H1 (cell line): Measurements from ENCODE around the gene ACHE.

Experiments
- ASH2L ChIP-seq: fragments of 200-600, 300-600 bp; sonication (generic); IDR thresholded peaks from one replicate; pipeline ENCODE4 v1.7.1; 2017; ENCODE audit warnings: low read length
- CHD2 ChIP-seq: IDR thresholded peaks from 2 replicates; pipeline ENCODE4 v1.6.1; 2012; ENCODE audit warnings: low read length, improper control_type of control experiment
- CREB1 ChIP-seq: IDR thresholded peaks from 2 replicates; pipeline ENCODE4 v1.6.1; 2012; ENCODE audit warnings: inconsistent platforms
- EP300 ChIP-seq, 2 experiments: IDR thresholded peaks; 1 replicate in 1 of 2; 2 replicates in 1 of 2; pipeline ENCODE4 v1.6.1; 2011 to 2012; ENCODE audit warnings: low read depth in 2 of 2, low read length in 2 of 2, mild to moderate bottlenecking in 2 of 2, borderline replicate concordance in 1 of 2, inconsistent platforms in 1 of 2, moderate library complexity in 1 of 2
- EZH2 ChIP-seq: fragments of 200-600 bp; sonication (generic); IDR thresholded peaks from 2 replicates; pipeline ENCODE4 v1.7.1; 2012; ENCODE audit warnings: low read depth, mild to moderate bottlenecking, moderate library complexity, low read length, inconsistent platforms; ENCODE audit not compliant: severe bottlenecking
- HDAC2 ChIP-seq, 2 experiments: fragments of 300-600 bp in 1 of 2; sonication (generic) in 1 of 2; IDR thresholded peaks; 2 replicates each; pipeline ENCODE4 v1.6.1; 2011 to 2012; ENCODE audit warnings: low read depth in 2 of 2, low read length in 2 of 2, mild to moderate bottlenecking in 2 of 2, moderate library complexity in 2 of 2, borderline replicate concordance in 1 of 2, inconsistent platforms in 1 of 2
- POLR2A ChIP-seq, 2 experiments: IDR thresholded peaks; 1 replicate in 1 of 2; 2 replicates in 1 of 2; pipeline ENCODE4 v1.6.1; 2011; ENCODE audit warnings: low read depth in 2 of 2, low read length in 2 of 2, mild to moderate bottlenecking in 2 of 2; ENCODE audit errors: control extremely low read depth in 1 of 2
- POLR2AphosphoS5 ChIP-seq: IDR thresholded peaks from 2 replicates; pipeline ENCODE4 v1.6.1; 2011; ENCODE audit warnings: low read depth, low read length
- RFX5 ChIP-seq: IDR thresholded peaks from 2 replicates; pipeline ENCODE4 v1.6.1; 2011; ENCODE audit warnings: low read depth, low read length, improper control_type of control experiment, borderline replicate concordance
- TAF1 ChIP-seq: IDR thresholded peaks from 2 replicates; pipeline ENCODE4 v1.6.1; 2011; ENCODE audit warnings: mild to moderate bottlenecking, low read depth, low read length
- TCF12 ChIP-seq: IDR thresholded peaks from 2 replicates; pipeline ENCODE4 v1.6.1; 2011; ENCODE audit warnings: low read depth, mild to moderate bottlenecking, low read length
- TF ChIP-seq, protein P1 (sequence below), 3 experiments: IDR thresholded peaks; 1 replicate in 2 of 3; 2 replicates in 1 of 3; pipeline versions ENCODE4 v1.5.1 to v1.6.1; 2011; ENCODE audit warnings: low read length in 3 of 3, mild to moderate bottlenecking in 3 of 3, inconsistent platforms in 2 of 3, low read depth in 1 of 3, moderate library complexity in 1 of 3; ENCODE audit not compliant: insufficient read depth in 1 of 3; ENCODE audit errors: control extremely low read depth in 1 of 3
- TF ChIP-seq, protein P2 (sequence below): IDR thresholded peaks from 2 replicates; pipeline ENCODE4 v1.6.1; 2011; ENCODE audit warnings: low read length, improper control_type of control experiment

DNA sequence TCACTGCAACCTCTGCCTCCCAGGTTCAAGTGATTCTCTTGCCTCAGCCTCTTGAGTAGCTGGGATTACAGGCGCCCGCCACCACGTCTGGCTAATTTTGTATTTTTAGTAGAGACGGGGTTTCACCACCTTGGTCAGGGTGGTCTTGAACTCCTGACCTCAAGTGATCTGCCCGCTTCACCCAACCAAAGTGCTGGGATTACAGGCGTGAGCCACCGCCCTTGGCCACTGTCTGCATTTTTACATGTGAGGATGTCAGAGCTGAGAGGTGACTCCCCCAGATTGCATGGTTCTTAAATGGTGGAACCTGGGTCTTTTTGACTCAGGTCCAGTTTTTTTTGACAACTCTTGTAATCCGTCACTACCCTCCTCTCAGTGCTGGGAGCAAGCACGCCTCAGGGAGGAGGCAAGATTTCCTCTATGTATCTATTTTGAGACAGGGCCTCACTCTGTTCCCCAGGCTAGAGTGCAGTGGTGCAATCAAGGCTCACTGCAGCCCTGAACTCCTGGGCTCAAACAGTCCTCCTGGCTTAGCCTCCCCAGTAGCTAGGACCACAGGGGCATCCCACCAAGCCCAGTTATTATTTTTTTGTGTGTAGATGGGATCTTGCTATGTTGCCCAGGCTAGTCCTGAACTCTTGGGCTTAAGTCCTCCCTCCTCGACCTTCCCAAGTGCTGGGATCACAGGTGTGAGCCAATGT lies 21.9 kb downstream of the ACHE start:
- TF ChIP-seq ASH2L, result no peak
- TF ChIP-seq, protein P1, sequence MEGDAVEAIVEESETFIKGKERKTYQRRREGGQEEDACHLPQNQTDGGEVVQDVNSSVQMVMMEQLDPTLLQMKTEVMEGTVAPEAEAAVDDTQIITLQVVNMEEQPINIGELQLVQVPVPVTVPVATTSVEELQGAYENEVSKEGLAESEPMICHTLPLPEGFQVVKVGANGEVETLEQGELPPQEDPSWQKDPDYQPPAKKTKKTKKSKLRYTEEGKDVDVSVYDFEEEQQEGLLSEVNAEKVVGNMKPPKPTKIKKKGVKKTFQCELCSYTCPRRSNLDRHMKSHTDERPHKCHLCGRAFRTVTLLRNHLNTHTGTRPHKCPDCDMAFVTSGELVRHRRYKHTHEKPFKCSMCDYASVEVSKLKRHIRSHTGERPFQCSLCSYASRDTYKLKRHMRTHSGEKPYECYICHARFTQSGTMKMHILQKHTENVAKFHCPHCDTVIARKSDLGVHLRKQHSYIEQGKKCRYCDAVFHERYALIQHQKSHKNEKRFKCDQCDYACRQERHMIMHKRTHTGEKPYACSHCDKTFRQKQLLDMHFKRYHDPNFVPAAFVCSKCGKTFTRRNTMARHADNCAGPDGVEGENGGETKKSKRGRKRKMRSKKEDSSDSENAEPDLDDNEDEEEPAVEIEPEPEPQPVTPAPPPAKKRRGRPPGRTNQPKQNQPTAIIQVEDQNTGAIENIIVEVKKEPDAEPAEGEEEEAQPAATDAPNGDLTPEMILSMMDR (IDR thresholded peaks at IDR 0.05; ENCODE audit: control extremely low read depth in 1 of 3, insufficient read depth in 1 of 3, low read depth in 1 of 3, low read length in 3 of 3), result no peak
- no peak for TF ChIP-seq CREB1
- TF ChIP-seq TCF12, result no peak
- TF ChIP-seq TAF1, result no peak
- no peak for TF ChIP-seq EP300 (IDR thresholded peaks at IDR 0.05; ENCODE audit: borderline replicate concordance in 1 of 2, low read depth in 2 of 2, low read length in 2 of 2)
- TF ChIP-seq RFX5, result no peak
- peak; percentile 66 for TF ChIP-seq POLR2AphosphoS5
- no peak for TF ChIP-seq POLR2A (IDR thresholded peaks at IDR 0.05; ENCODE audit: control extremely low read depth in 1 of 2, low read depth in 2 of 2, low read length in 2 of 2)
- no peak for TF ChIP-seq CHD2
- no peak for TF ChIP-seq EZH2
- TF ChIP-seq, protein P2, sequence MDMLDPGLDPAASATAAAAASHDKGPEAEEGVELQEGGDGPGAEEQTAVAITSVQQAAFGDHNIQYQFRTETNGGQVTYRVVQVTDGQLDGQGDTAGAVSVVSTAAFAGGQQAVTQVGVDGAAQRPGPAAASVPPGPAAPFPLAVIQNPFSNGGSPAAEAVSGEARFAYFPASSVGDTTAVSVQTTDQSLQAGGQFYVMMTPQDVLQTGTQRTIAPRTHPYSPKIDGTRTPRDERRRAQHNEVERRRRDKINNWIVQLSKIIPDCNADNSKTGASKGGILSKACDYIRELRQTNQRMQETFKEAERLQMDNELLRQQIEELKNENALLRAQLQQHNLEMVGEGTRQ, result no peak
- no peak for TF ChIP-seq HDAC2 (IDR thresholded peaks at IDR 0.05; ENCODE audit: borderline replicate concordance in 1 of 2, low read depth in 2 of 2, low read length in 2 of 2)
